Esophagus (tissue), 2 donors: ENCODE results near the gene OSTF1. TPM values are rescaled to one million over a fixed set of nuclear protein-coding genes. Genes with fewer than 3 reads are reported as not detected.

Experiments
- H3K27ac ChIP-seq, 2 donors: one replicate each; pipeline ENCODE4 v1.5.1; 2013; ENCODE audit warnings: low read depth in 2 of 2, mild to moderate bottlenecking in 2 of 2, inconsistent platforms in 1 of 2, low read length in 1 of 2, moderate library complexity in 1 of 2
- H3K27me3 ChIP-seq, 2 donors: one replicate each; pipeline ENCODE4 v1.6.1; 2013; ENCODE audit warnings: low read length in 2 of 2, control low read depth in 1 of 2, mild to moderate bottlenecking in 1 of 2; ENCODE audit not compliant: insufficient read depth in 2 of 2, control insufficient read depth in 1 of 2
- H3K36me3 ChIP-seq, 2 donors: one replicate each; pipeline ENCODE4 v1.6.1; 2013; ENCODE audit warnings: low read length in 1 of 2; ENCODE audit not compliant: control insufficient read depth in 2 of 2, insufficient read depth in 2 of 2
- H3K4me1 ChIP-seq, 2 donors: one replicate each; pipeline ENCODE4 v1.6.1; 2013; ENCODE audit warnings: low read length in 1 of 2; ENCODE audit not compliant: control insufficient read depth in 2 of 2, insufficient read depth in 2 of 2
- H3K4me3 ChIP-seq, 2 donors: one replicate each; pipeline ENCODE4 v1.5.1; 2013; ENCODE audit warnings: low read length in 2 of 2, mild to moderate bottlenecking in 2 of 2, low read depth in 1 of 2, moderate library complexity in 1 of 2
- H3K9me3 ChIP-seq, 2 donors: one replicate each; pipeline ENCODE4 v1.6.1; 2013; ENCODE audit warnings: mild to moderate bottlenecking in 2 of 2, low read depth in 1 of 2, low read length in 1 of 2, moderate library complexity in 1 of 2; ENCODE audit not compliant: control insufficient read depth in 2 of 2, insufficient read depth in 1 of 2
- WGBS, 2 donors: extraction: QIAGEN DNeasy Blood & Tissue Kit; methylation state at CpG; one replicate each; pipeline ENCODE4 v1.1.7; 2013; 5-methylcytosine and 5-hydroxymethylcytosine counted together
- polyA plus RNA-seq, 2 donors: library from polyadenylated mRNA; stranded (reverse); fragments of 200-250 nt; gene quantifications; one replicate each; pipeline ENCODE4 v1.2.3, GENCODE V29; 2013
- donor health status: healthy with polysubstance abuse.
- donor health status: Bipolar disorder and iron deficiency.

Gene OSTF1
- polyA plus RNA-seq, 2 donors = 99.6 to 127 TPM

DNA sequence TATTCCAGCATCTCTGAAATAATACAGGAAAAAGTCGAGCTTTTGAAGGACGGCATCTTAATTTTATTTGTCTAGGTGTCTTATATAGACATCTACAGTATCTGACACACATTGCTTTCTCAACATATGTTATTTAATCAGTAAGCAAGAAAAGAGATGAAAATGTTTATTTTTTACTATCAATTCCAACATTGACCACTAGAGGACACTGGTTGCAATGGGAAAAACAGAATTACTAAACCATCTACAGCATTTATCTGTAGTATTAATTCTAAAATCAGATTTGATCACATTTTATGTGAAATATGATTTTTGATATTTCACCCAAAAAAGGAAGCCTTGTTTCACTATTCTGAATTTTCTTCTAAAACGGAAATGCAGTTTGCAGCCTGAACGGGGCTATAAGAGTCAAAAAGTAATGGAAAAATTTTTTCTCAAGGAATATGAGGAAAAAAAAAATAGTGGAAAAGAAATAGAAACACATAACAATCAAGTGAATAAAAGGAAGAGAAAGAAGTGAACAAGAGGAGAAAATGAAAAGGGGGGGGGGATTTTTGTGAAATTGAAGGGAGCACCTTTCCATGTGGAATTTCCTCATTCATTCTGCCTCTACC is 98.6 kb downstream of the OSTF1 start:
- H3K9me3 ChIP-seq = no peaks in the 10 kb centered on the region
- H3K36me3 ChIP-seq = peaks cover 0 to 4% of the 10 kb centered on the region in 2 donors
- H3K27ac ChIP-seq = no peak overlapping the region
- H3K4me3 ChIP-seq = no peak overlapping the region
- 30 to 33% methylated on average over 4 of the region's 4 CpGs for WGBS, 2 donors
- H3K27me3 ChIP-seq = no peaks in the 10 kb centered on the region
- no peaks in the 10 kb centered on the region for H3K4me1 ChIP-seq

DNA sequence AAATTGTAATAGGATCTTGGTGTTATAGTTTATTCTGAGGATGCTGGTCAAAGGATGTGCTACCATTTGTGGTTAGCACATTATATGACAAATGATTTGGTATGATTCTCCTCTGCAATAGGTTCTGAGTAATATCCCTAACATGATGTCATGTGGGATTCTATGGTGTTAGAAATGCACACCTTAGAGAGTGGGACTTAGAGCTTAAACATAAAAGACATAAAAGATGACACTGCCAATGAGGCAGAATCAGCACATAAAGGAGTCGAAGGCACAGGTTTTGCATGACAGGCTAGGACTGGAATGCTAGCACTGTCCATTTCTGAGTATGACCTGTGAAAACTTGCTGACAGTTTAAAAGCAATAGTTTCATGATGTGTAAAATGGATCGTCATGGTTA is 100.4 kb downstream of the OSTF1 start:
- 65 to 80% methylated on average over 2 of the region's 2 CpGs for WGBS, 2 donors
- H3K4me1 ChIP-seq = no peaks in the 10 kb centered on the region
- no peaks in the 10 kb centered on the region for H3K9me3 ChIP-seq
- H3K36me3 ChIP-seq = no peaks in the 10 kb centered on the region
- H3K27me3 ChIP-seq = no peaks in the 10 kb centered on the region
- no peak overlapping the region for H3K27ac ChIP-seq
- H3K4me3 ChIP-seq = no peak overlapping the region

DNA sequence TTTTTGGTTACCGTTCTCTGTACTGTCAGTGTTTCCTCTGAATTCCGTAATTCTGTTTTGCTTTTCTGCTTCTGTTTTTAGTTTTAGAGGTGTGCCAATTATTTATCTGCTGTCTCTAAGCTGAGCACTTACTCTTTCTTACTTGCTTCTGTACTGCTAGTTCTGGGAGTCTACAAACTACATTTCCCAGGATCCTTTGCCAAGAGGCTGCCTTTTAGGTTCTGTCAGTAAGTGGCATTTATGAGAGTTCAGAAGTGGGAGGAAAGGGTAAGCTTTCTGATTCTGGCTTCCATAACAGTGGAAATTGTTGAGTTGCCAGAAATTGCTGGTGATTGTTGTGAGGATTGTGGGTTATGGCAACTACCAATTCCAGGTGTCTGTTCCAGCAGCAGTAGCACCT is 102.4 kb downstream of the OSTF1 start:
- H3K36me3 ChIP-seq = no peaks in the 10 kb centered on the region
- WGBS, 2 donors = 75 to 87% methylated on average over 2 of the region's 2 CpGs
- H3K27me3 ChIP-seq = no peaks in the 10 kb centered on the region
- H3K4me3 ChIP-seq = no peak overlapping the region
- no peaks in the 10 kb centered on the region for H3K4me1 ChIP-seq
- H3K27ac ChIP-seq = no peak overlapping the region
- no peaks in the 10 kb centered on the region for H3K9me3 ChIP-seq

Other genes starting within 250 kb of the OSTF1 start
- under 1 TPM; 0.10 to 0.31 TPM for gene TRPM6, start 200.6 kb upstream of the OSTF1 start, polyA plus RNA-seq
- 1 to 10 TPM; 2.8 to 3.7 TPM for gene C9orf40, start 135.6 kb upstream of the OSTF1 start, polyA plus RNA-seq
- 1 to 10 TPM; 5.4 to 5.8 TPM for gene CARNMT1, start 60.2 kb upstream of the OSTF1 start, polyA plus RNA-seq
- 100 to 1,000 TPM in 1 of 2 donors, 10 to 100 TPM in 1; 39.2 to 127 TPM for gene NMRK1, start 359 bp upstream of the OSTF1 start, polyA plus RNA-seq